Measurements from ENCODE around the gene LINC01488.

GRCh38 chr11:69463181-69463994 lies 18.1 kb upstream of the LINC01488 start:
- no peak for TF ChIP-seq EZH2 (IDR thresholded peaks at IDR 0.05; ENCODE audit: low read depth)
- TF ChIP-seq, protein P1, sequence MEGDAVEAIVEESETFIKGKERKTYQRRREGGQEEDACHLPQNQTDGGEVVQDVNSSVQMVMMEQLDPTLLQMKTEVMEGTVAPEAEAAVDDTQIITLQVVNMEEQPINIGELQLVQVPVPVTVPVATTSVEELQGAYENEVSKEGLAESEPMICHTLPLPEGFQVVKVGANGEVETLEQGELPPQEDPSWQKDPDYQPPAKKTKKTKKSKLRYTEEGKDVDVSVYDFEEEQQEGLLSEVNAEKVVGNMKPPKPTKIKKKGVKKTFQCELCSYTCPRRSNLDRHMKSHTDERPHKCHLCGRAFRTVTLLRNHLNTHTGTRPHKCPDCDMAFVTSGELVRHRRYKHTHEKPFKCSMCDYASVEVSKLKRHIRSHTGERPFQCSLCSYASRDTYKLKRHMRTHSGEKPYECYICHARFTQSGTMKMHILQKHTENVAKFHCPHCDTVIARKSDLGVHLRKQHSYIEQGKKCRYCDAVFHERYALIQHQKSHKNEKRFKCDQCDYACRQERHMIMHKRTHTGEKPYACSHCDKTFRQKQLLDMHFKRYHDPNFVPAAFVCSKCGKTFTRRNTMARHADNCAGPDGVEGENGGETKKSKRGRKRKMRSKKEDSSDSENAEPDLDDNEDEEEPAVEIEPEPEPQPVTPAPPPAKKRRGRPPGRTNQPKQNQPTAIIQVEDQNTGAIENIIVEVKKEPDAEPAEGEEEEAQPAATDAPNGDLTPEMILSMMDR (conservative IDR thresholded peaks at IDR 0.05): no peak

All from PC-9 (cell line).